H9 (cell line): ENCODE results near the gene RASSF5. TPM values are rescaled to one million over a fixed set of nuclear protein-coding genes. Genes with fewer than 3 reads are reported as not detected.

Experiments
- DNase-seq: peaks from one replicate; pipeline ENCODE4 v3.0.0-alpha.2; 2017
- H2AFZ ChIP-seq: one replicate; pipeline ENCODE4 v1.6.1; 2013; ENCODE audit warnings: mild to moderate bottlenecking, low read length, control low read depth, moderate library complexity
- H2AK5ac ChIP-seq: 2 replicates; pipeline ENCODE4 v1.6.1; 2013; ENCODE audit warnings: low read length, control low read depth, mixed read lengths; ENCODE audit not compliant: insufficient read length
- H2BK120ac ChIP-seq: one replicate; pipeline ENCODE4 v1.6.1; 2013; ENCODE audit warnings: low read depth, mild to moderate bottlenecking, low read length, control low read depth, inconsistent platforms; ENCODE audit not compliant: poor library complexity, severe bottlenecking
- H2BK12ac ChIP-seq: 2 replicates; pipeline ENCODE4 v1.6.1; 2013; ENCODE audit warnings: low read length, control low read depth, mixed read lengths, low read depth; ENCODE audit not compliant: insufficient read length
- H2BK15ac ChIP-seq: 2 replicates; pipeline ENCODE4 v1.6.1; 2013; ENCODE audit warnings: low read depth, low read length, control low read depth
- H2BK20ac ChIP-seq: one replicate; pipeline ENCODE4 v1.6.1; 2013; ENCODE audit warnings: low read depth, mild to moderate bottlenecking, low read length, control low read depth, inconsistent platforms; ENCODE audit not compliant: poor library complexity, severe bottlenecking
- H2BK5ac ChIP-seq: 2 replicates; pipeline ENCODE4 v1.6.1; 2013; ENCODE audit warnings: low read length, control low read depth, mixed read lengths; ENCODE audit not compliant: insufficient read length
- H3K14ac ChIP-seq: 2 replicates; pipeline ENCODE4 v1.6.1; 2013; ENCODE audit warnings: low read length, control low read depth; ENCODE audit not compliant: insufficient read depth
- H3K18ac ChIP-seq: 2 replicates; pipeline ENCODE4 v1.6.1; 2013; ENCODE audit warnings: low read depth, mild to moderate bottlenecking, mixed read lengths, low read length, control low read depth; ENCODE audit not compliant: insufficient read length
- H3K23ac ChIP-seq: 2 replicates; pipeline ENCODE4 v1.6.1; 2013; ENCODE audit warnings: low read length, control low read depth, mixed read lengths, low read depth; ENCODE audit not compliant: insufficient read length
- H3K23me2 ChIP-seq: 2 replicates; pipeline ENCODE4 v1.6.1; 2013; ENCODE audit warnings: low read depth, mild to moderate bottlenecking, mixed read lengths, low read length, control low read depth; ENCODE audit not compliant: insufficient read length, poor library complexity, severe bottlenecking
- H3K27ac ChIP-seq: 2 replicates; pipeline ENCODE4 v1.5.1; 2013; ENCODE audit warnings: low read length, control low read depth, mixed read lengths, low read depth; ENCODE audit not compliant: insufficient read length
- H3K27me3 ChIP-seq: 2 replicates; pipeline ENCODE4 v1.6.1; 2013; ENCODE audit warnings: low read length, control low read depth, inconsistent platforms; ENCODE audit not compliant: insufficient read depth
- H3K4ac ChIP-seq: 2 replicates; pipeline ENCODE4 v1.6.1; 2013; ENCODE audit warnings: low read depth, mild to moderate bottlenecking, control low read depth, inconsistent platforms, low read length, moderate library complexity
- H3K4me1 ChIP-seq: 2 replicates; pipeline ENCODE4 v1.6.1; 2013; ENCODE audit warnings: low read length, control low read depth, inconsistent platforms; ENCODE audit not compliant: insufficient read depth
- H3K4me2 ChIP-seq: 2 replicates; pipeline ENCODE4 v1.6.1; 2013; ENCODE audit warnings: low read length, control low read depth, mixed read lengths; ENCODE audit not compliant: insufficient read length, insufficient read depth
- H3K56ac ChIP-seq: 2 replicates; pipeline ENCODE4 v1.6.1; 2013; ENCODE audit warnings: low read depth, mild to moderate bottlenecking, mixed read lengths, low read length, control low read depth; ENCODE audit not compliant: insufficient read length
- H3K79me1 ChIP-seq: 2 replicates; pipeline ENCODE4 v1.6.1; 2013; ENCODE audit warnings: low read depth, mild to moderate bottlenecking, moderate library complexity, low read length, control low read depth, inconsistent platforms; ENCODE audit not compliant: insufficient read depth, poor library complexity, severe bottlenecking
- H3K79me2 ChIP-seq: 2 replicates; pipeline ENCODE4 v1.6.1; 2013; ENCODE audit warnings: low read length, control low read depth, inconsistent platforms; ENCODE audit not compliant: insufficient read depth
- H3K9ac ChIP-seq: 2 replicates; pipeline ENCODE4 v1.6.1; 2013; ENCODE audit warnings: low read length, control low read depth, mixed read lengths; ENCODE audit not compliant: insufficient read length; ENCODE audit errors: extremely low read depth
- H3K9me3 ChIP-seq: one replicate; pipeline ENCODE4 v1.6.1; 2013; ENCODE audit warnings: low read depth, low read length, inconsistent platforms; ENCODE audit not compliant: control insufficient read depth
- H3T11ph ChIP-seq: one replicate; pipeline ENCODE4 v1.6.1; 2013; ENCODE audit warnings: mild to moderate bottlenecking, low read length, control low read depth, inconsistent platforms
- H4K20me1 ChIP-seq: one replicate; pipeline ENCODE4 v1.6.1; 2013; ENCODE audit not compliant: control insufficient read depth, insufficient read length, insufficient read depth
- H4K5ac ChIP-seq: 2 replicates; pipeline ENCODE4 v1.6.1; 2013; ENCODE audit warnings: low read depth, mild to moderate bottlenecking, mixed read lengths, low read length, control low read depth; ENCODE audit not compliant: insufficient read length
- H4K8ac ChIP-seq: replicated peaks from 2 replicates; pipeline ENCODE4 v1.6.1; 2013; ENCODE audit warnings: low read length, control low read depth, mixed read lengths, low read depth; ENCODE audit not compliant: insufficient read length
- H4K91ac ChIP-seq: 2 replicates; pipeline ENCODE4 v1.6.1; 2013; ENCODE audit warnings: low read depth, mild to moderate bottlenecking, moderate library complexity, mixed read lengths, low read length, control low read depth; ENCODE audit not compliant: insufficient read length
- H3K27ac Mint-ChIP-seq, 3 experiments: 2 replicates in 2 of 3; 3 replicates in 1 of 3; pipeline ENCODE4 v1.8.0; 2020 to 2021; ENCODE audit warnings: mixed read lengths in 3 of 3, mild to moderate bottlenecking in 1 of 3, moderate library complexity in 1 of 3
- H3K27me3 Mint-ChIP-seq: 2 replicates; pipeline ENCODE4 v1.8.0; 2021; ENCODE audit warnings: low read depth, mild to moderate bottlenecking, moderate library complexity, mixed read lengths
- H3K36me3 Mint-ChIP-seq, 3 experiments: 2 replicates in 2 of 3; 3 replicates in 1 of 3; pipeline ENCODE4 v1.8.0; 2020 to 2021; ENCODE audit warnings: low read depth in 3 of 3, mixed read lengths in 3 of 3; ENCODE audit not compliant: insufficient read depth in 1 of 3
- H3K4me1 Mint-ChIP-seq, 2 experiments: 2 replicates each; pipeline ENCODE4 v1.8.0; 2020; ENCODE audit warnings: mixed read lengths in 2 of 2
- H3K4me3 Mint-ChIP-seq, 2 experiments: 2 replicates in 1 of 2; 3 replicates in 1 of 2; pipeline ENCODE4 v1.8.0; 2020 to 2021; ENCODE audit warnings: mild to moderate bottlenecking in 2 of 2, mixed read lengths in 2 of 2, moderate library complexity in 1 of 2
- H3K9me3 Mint-ChIP-seq, 2 experiments: 2 replicates in 1 of 2; 3 replicates in 1 of 2; pipeline ENCODE4 v1.8.0; 2020; ENCODE audit warnings: mild to moderate bottlenecking in 2 of 2, mixed read lengths in 2 of 2, moderate library complexity in 1 of 2
- CTCF ChIP-seq: fragments of 200-600 bp; sonication (generic); conservative IDR thresholded peaks from 3 replicates; pipeline ENCODE4 v1.8.0; 2021; ENCODE audit warnings: antibody characterized with exemption, mild to moderate bottlenecking
- WGBS: extraction: QIAGEN DNeasy Blood & Tissue Kit; methylation state at CpG from one replicate; pipeline ENCODE4 v1.1.7; 2013; ENCODE audit warnings: missing lambda C conversion rate, low lambda C conversion rate, mixed read lengths; ENCODE audit not compliant: insufficient read length; ENCODE audit errors: extremely low coverage; 5-methylcytosine and 5-hydroxymethylcytosine counted together
- total RNA-seq: library from RNA; stranded (reverse); gene quantifications from 2 replicates; pipeline ENCODE4 v1.2.1, GENCODE V29; 2021

Gene RASSF5
- total RNA-seq, 1 experiment from 2014 or later = 0.50 TPM

DNA sequence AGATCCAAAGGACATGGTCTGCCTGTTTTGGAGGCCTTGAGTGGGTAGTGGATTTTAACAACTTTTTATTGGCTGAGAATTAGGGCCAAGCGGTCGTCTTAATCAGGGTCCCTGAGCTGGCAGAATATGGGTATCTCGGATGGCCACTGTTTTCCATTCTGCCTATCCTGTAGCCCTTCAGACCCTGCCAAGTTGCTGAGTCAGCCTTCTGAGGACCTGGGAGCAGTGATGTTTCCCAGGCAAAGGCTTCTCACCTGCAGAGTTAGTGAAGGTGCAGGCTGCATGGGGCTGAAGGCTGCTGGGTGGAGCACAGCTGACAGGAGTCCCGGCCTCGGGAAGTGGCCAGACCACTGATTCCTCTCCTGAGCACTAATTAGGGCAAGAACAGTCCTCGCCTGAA is 11.4 kb downstream of the RASSF5 start:
- no CpG with 5 or more reads among the region's 6 CpGs for WGBS
- Mint-ChIP-seq H3K27ac (no peak overlapping the region; a peak in 1 of 7 replicates), H3K4me3 (no peak overlapping the region)

More for the DNA sequence above, 11.4 kb downstream of the RASSF5 start:
- no peak overlapping the region for H2BK20ac ChIP-seq
- no peak overlapping the region for H4K91ac ChIP-seq
- H3K4me2 ChIP-seq = no peak overlapping the region
- H3K14ac ChIP-seq = no peak overlapping the region
- no peak overlapping the region for H2AFZ ChIP-seq
- H3K23me2 ChIP-seq = no peaks in the 10 kb centered on the region
- H2BK120ac ChIP-seq = no peak overlapping the region
- no peaks in the 10 kb centered on the region for H3K27me3 ChIP-seq
- no peak overlapping the region for H2BK12ac ChIP-seq
- no peak overlapping the region for H3K27ac ChIP-seq
- no peaks in the 10 kb centered on the region; a peak in 1 of 4 replicates for H3K4me1 Mint-ChIP-seq
- no peak overlapping the region for H2AK5ac ChIP-seq
- no peak for TF ChIP-seq CTCF
- no peak overlapping the region for H3K18ac ChIP-seq
- no peak overlapping the region for H3K56ac ChIP-seq
- no peak overlapping the region for H3K23ac ChIP-seq
- H3K9me3 ChIP-seq = no peaks in the 10 kb centered on the region
- peaks cover 12% of the 10 kb centered on the region for H3K27me3 Mint-ChIP-seq
- H4K8ac ChIP-seq = no peak overlapping the region
- no peaks in the 10 kb centered on the region for H3K79me1 ChIP-seq
- no peaks in the 10 kb centered on the region for H4K20me1 ChIP-seq
- H3K79me2 ChIP-seq = no peaks in the 10 kb centered on the region
- no peak overlapping the region for H3K9ac ChIP-seq
- no peak overlapping the region for H4K5ac ChIP-seq
- H3T11ph ChIP-seq = no peak overlapping the region
- no peak overlapping the region for H2BK5ac ChIP-seq
- no peaks in the 10 kb centered on the region for H3K4me1 ChIP-seq
- no peaks in the 10 kb centered on the region for H3K36me3 Mint-ChIP-seq
- H3K9me3 Mint-ChIP-seq = no peaks in the 10 kb centered on the region
- DNase-seq = no peak
- H3K4ac ChIP-seq = no peak overlapping the region
- H2BK15ac ChIP-seq = no peak overlapping the region
